Endometrial microvascular endothelial cells (primary cell): ENCODE data around the gene MOCS2. TPM values are rescaled to one million over a fixed set of nuclear protein-coding genes. Genes with fewer than 3 reads are reported as not detected.
"Not testable (repeated sequence)": the region's sequence is repeated elsewhere in the genome, so short reads cannot be mapped to it uniquely, and the experiment has no call there.

Experiments
- in situ Hi-C: cut with HindIII; loops from 2 replicates; pipeline ENCODE4 v1.10.0; 2017; ENCODE audit warnings: low sequenced_read_pairs, low pct_unique_long_range_greater_than_20kb; ENCODE audit errors: inconsistent ontology term
- total RNA-seq: library from RNA; depleted of rRNA; stranded (reverse); fragments of >200 nt; gene quantifications from one replicate; pipeline ENCODE4 v1.2.3, GENCODE V29; 2015; ENCODE audit errors: inconsistent ontology term

Gene MOCS2
- 62.5 TPM for total RNA-seq

GRCh38 chr5:53109443-53110127 lies at the start of gene MOCS2:
MOCS2 (minus strand) TSS chr5:53109757; CDS start chr5:53107174, 2,583 bp downstream.
- in situ Hi-C loops, result no loop called here

GRCh38 chr5:53151713-53152458 lies 42.3 kb upstream of the MOCS2 start:
- in situ Hi-C loops, result no loop called here

- in situ Hi-C loops, result no loop called here
These were observed 23.5 kb upstream of the MOCS2 start for GRCh38 chr5:53133020-53133419.

- in situ Hi-C loops, result no loop called here
These were observed 20.7 kb upstream of the MOCS2 start for GRCh38 chr5:53130266-53130665.

- in situ Hi-C loops, result no loop called here
These were observed 18.9 kb upstream of the MOCS2 start for GRCh38 chr5:53128481-53128880.

GRCh38 chr5:53127107-53127506 lies 17.6 kb upstream of the MOCS2 start:
- in situ Hi-C loops, result no loop called here

- in situ Hi-C loops, result no loop called here
These were observed 17.0 kb upstream of the MOCS2 start for GRCh38 chr5:53126521-53126920.

- in situ Hi-C loops, result no loop called here
These were observed 14.1 kb upstream of the MOCS2 start for GRCh38 chr5:53123702-53124101.

- in situ Hi-C loops, result no loop called here
These were observed 10.6 kb upstream of the MOCS2 start for GRCh38 chr5:53120165-53120564.

GRCh38 chr5:53118879-53119278 lies 9.3 kb upstream of the MOCS2 start:
- in situ Hi-C loops, result no loop called here

- in situ Hi-C loops, result no loop called here
These were observed 7.0 kb upstream of the MOCS2 start for GRCh38 chr5:53116597-53116996.

GRCh38 chr5:53114988-53115387 lies 5.4 kb upstream of the MOCS2 start:
- in situ Hi-C loops, result no loop called here

- in situ Hi-C loops, result no loop called here
These were observed 4.4 kb upstream of the MOCS2 start for GRCh38 chr5:53113947-53114346.

GRCh38 chr5:53112909-53113308 lies 3.4 kb upstream of the MOCS2 start:
- in situ Hi-C loops, result no loop called here

GRCh38 chr5:53112307-53112706 lies 2.8 kb upstream of the MOCS2 start:
- in situ Hi-C loops, result not testable (repeated sequence)

GRCh38 chr5:53111139-53111538 lies 1.6 kb upstream of the MOCS2 start:
- in situ Hi-C loops, result no loop called here

GRCh38 chr5:53110156-53110555 lies 599 bp upstream of the MOCS2 start:
- in situ Hi-C loops, result no loop called here

GRCh38 chr5:53109056-53109442 lies 508 bp downstream of the MOCS2 start:
- in situ Hi-C loops, result no loop called here

- in situ Hi-C loops, result no loop called here
These were observed 3.8 kb downstream of the MOCS2 start for GRCh38 chr5:53105611-53106300.

- in situ Hi-C loops, result no loop called here
These were observed 9.0 kb downstream of the MOCS2 start for GRCh38 chr5:53100606-53101005.
